Left ventricle myocardium inferior (tissue), 1 donor: ENCODE measurements around the gene C14orf93. TPM values are rescaled to one million over a fixed set of nuclear protein-coding genes. Genes with fewer than 3 reads are reported as not detected.

Experiments used
- DNase-seq: peaks from one replicate; pipeline ENCODE4 v3.0.0-alpha.2; 2020
- H3K27ac ChIP-seq: fragments of 200-600 bp; replicated peaks from 2 replicates; pipeline ENCODE4 v1.8.0; 2021
- H3K27me3 ChIP-seq: fragments of 200-600 bp; 2 replicates; pipeline ENCODE4 v1.8.0; 2021; ENCODE audit warnings: low read depth
- H3K36me3 ChIP-seq: fragments of 200-600 bp; 2 replicates; pipeline ENCODE4 v1.8.0; 2021
- H3K4me1 ChIP-seq: fragments of 200-600 bp; 2 replicates; pipeline ENCODE4 v1.8.0; 2021
- H3K4me3 ChIP-seq: fragments of 200-600 bp; 2 replicates; pipeline ENCODE4 v1.8.0; 2021; ENCODE audit warnings: mild to moderate bottlenecking, moderate library complexity
- H3K9me3 ChIP-seq: fragments of 200-600 bp; replicated peaks from 2 replicates; pipeline ENCODE4 v1.8.0; 2021
- CTCF ChIP-seq: fragments of 200-600 bp; IDR thresholded peaks from 2 replicates; pipeline ENCODE4 v1.8.0; 2021; ENCODE audit warnings: antibody characterized with exemption, mild to moderate bottlenecking, borderline replicate concordance
- intact Hi-C: fragments of 100-400 bp; cut with micrococcal nuclease; formaldehyde crosslinking; loops from one replicate; pipeline ENCODE4 v1.11.0; 2022
- total RNA-seq: library from RNA; stranded (reverse); fragmentation: NEBNext Ultra II Directional; extraction: Animal tissue kit (Norgen Biotek cat#: 25700); gene quantifications from one replicate; pipeline ENCODE4 v1.2.1, GENCODE V29; 2021
- donor health status: DM: no; HTN: yes; CAD: no; lungs with severe emphysema.

Gene C14orf93
- total RNA-seq, 1 donor from 2014 or later = 4.9 TPM

GRCh38 chr14:23024612-23025075 is 14.7 kb upstream of the C14orf93 start:
- H3K36me3 ChIP-seq = peaks cover 44% of the 10 kb centered on the region
- H3K4me3 ChIP-seq = no peak overlapping the region
- H3K27me3 ChIP-seq = no peaks in the 10 kb centered on the region
- no peaks in the 10 kb centered on the region for H3K9me3 ChIP-seq
- no peak overlapping the region for H3K27ac ChIP-seq
- H3K4me1 ChIP-seq = peaks cover 31% of the 10 kb centered on the region
- intact Hi-C loops = no loop called here
- TF ChIP-seq CTCF = no peak
- no peak for DNase-seq

GRCh38 chr14:23023795-23024152 is 13.8 kb upstream of the C14orf93 start:
- peaks cover 35% of the 10 kb centered on the region for H3K36me3 ChIP-seq

GRCh38 chr14:23023022-23023794 is 13.3 kb upstream of the C14orf93 start:
- H3K9me3 ChIP-seq = no peaks in the 10 kb centered on the region
- intact Hi-C loops = no loop called here
- peaks cover 29% of the 10 kb centered on the region for H3K36me3 ChIP-seq
- no peak overlapping the region for H3K27ac ChIP-seq
- TF ChIP-seq CTCF = no peak
- H3K27me3 ChIP-seq = no peaks in the 10 kb centered on the region
- no peak for DNase-seq
- H3K4me3 ChIP-seq = no peak overlapping the region
- H3K4me1 ChIP-seq = peaks cover 17% of the 10 kb centered on the region

More at GRCh38 chr14:23023795-23024152, 13.8 kb upstream of the C14orf93 start:
- Histone ChIP-seq H3K27ac (no peak overlapping the region), H3K27me3 (no peaks in the 10 kb centered on the region), H3K9me3 (no peaks in the 10 kb centered on the region), H3K4me1 (peaks cover 23% of the 10 kb centered on the region), H3K4me3 (no peak overlapping the region)
- intact Hi-C loops = no loop called here
- no peak for DNase-seq
- TF ChIP-seq CTCF = no peak

- intact Hi-C loops = no loop called here
These were observed 12.0 kb upstream of the C14orf93 start for GRCh38 chr14:23021889-23022442.

GRCh38 chr14:23021434-23021833 is 11.5 kb upstream of the C14orf93 start:
- TF ChIP-seq CTCF = no peak
- Histone ChIP-seq H3K36me3 (peaks cover 15% of the 10 kb centered on the region), H3K4me1 (peaks cover 10% of the 10 kb centered on the region), H3K27me3 (no peaks in the 10 kb centered on the region), H3K4me3 (no peak overlapping the region), H3K27ac (no peak overlapping the region), H3K9me3 (no peaks in the 10 kb centered on the region)
- intact Hi-C loops = no loop called here
- DNase-seq = no peak

More at GRCh38 chr14:23021889-23022442, 12.0 kb upstream of the C14orf93 start:
- Histone ChIP-seq H3K27ac (no peak overlapping the region), H3K4me1 (peaks cover 10% of the 10 kb centered on the region), H3K36me3 (peaks cover 19% of the 10 kb centered on the region), H3K4me3 (no peak overlapping the region), H3K27me3 (no peaks in the 10 kb centered on the region), H3K9me3 (no peaks in the 10 kb centered on the region)
- DNase-seq = no peak
- no peak for TF ChIP-seq CTCF
